Endothelial cell of umbilical vein (primary cell): Measurements from ENCODE around the gene SNX9. TPM values are rescaled to one million over a fixed set of nuclear protein-coding genes. Genes with fewer than 3 reads are reported as not detected.

Source experiments
- BruUV-seq: library from RNA; stranded (reverse); fragments of 400-500 nt; replicated peaks from 2 replicates; lab custom pipeline; 2021; lab: Mats Ljungman, UMichigan
- CTCF ChIA-PET: fragments of 300-600, 350-600 bp; sonication (Branson Sonifier 250); formaldehyde crosslinking; loops from one replicate; lab custom pipeline; 2021; ENCODE audit warnings: antibody characterized with exemption, inconsistent platforms; lab: Charles Lee
- POLR2A ChIA-PET: fragments of 300-600, 350-600 bp; sonication (Branson Sonifier 250); formaldehyde crosslinking; loops from one replicate; lab custom pipeline; 2021; ENCODE audit warnings: antibody characterized with exemption, inconsistent platforms; lab: Charles Lee
- DNase-seq: peaks from one replicate; pipeline ENCODE4 v3.0.0-alpha.2; 2011; ENCODE audit warnings: low read depth, low spot score
- FAIRE-seq: peaks from 2 replicates; lab custom pipeline; 2011; peaks lifted over from hg19 to GRCh38; lab: Jason Lieb, UNC
- H2AFZ ChIP-seq: 2 replicates; pipeline ENCODE4 v1.6.0; 2012; ENCODE audit warnings: low read depth, low read length, control low read depth, inconsistent platforms
- H3K27ac ChIP-seq: 2 replicates; pipeline ENCODE4 v1.5.1; 2011; ENCODE audit warnings: low read depth, mild to moderate bottlenecking, control low read depth, low read length, moderate library complexity; ENCODE audit not compliant: insufficient read depth
- H3K27me3 ChIP-seq, 2 experiments: 2 replicates each; pipeline versions ENCODE4 v1.6.0 to v1.6.1; 2011; ENCODE audit warnings: low read length in 2 of 2, mixed read lengths in 1 of 2; ENCODE audit not compliant: control insufficient read depth in 2 of 2, insufficient read depth in 2 of 2
- H3K36me3 ChIP-seq, 2 experiments: 2 replicates in 1 of 2; 3 replicates in 1 of 2; pipeline ENCODE4 v1.5.1; 2011; ENCODE audit warnings: low read length in 2 of 2, mild to moderate bottlenecking in 1 of 2, moderate library complexity in 1 of 2; ENCODE audit not compliant: control insufficient read depth in 2 of 2, insufficient read depth in 2 of 2; ENCODE audit errors: extremely low read depth in 1 of 2
- H3K4me1 ChIP-seq: 3 replicates; pipeline ENCODE4 v1.5.1; 2011; ENCODE audit warnings: mild to moderate bottlenecking, low read length; ENCODE audit not compliant: control insufficient read depth, insufficient read depth; ENCODE audit errors: extremely low read depth
- H3K4me2 ChIP-seq: 2 replicates; pipeline ENCODE4 v1.6.1; 2011; ENCODE audit warnings: low read length, control low read depth, mixed read lengths; ENCODE audit not compliant: insufficient read depth
- H3K4me3 ChIP-seq, 3 experiments: fragments of 200-600 bp in 1 of 3; sonication (generic), shearing (Covaris generic) in 1 of 3; replicated peaks in 1 of 3; 2 replicates each; pipeline ENCODE4 v1.5.1; 2011 to 2016; ENCODE audit warnings: control low read depth in 3 of 3, low read length in 3 of 3, mild to moderate bottlenecking in 2 of 3, inconsistent platforms in 1 of 3, low read depth in 1 of 3, moderate library complexity in 1 of 3; ENCODE audit not compliant: insufficient read depth in 1 of 3
- H3K79me2 ChIP-seq: 2 replicates; pipeline ENCODE4 v1.6.0; 2012; ENCODE audit warnings: low read length, inconsistent platforms; ENCODE audit not compliant: control insufficient read depth, insufficient read depth
- H3K9ac ChIP-seq: replicated peaks from 2 replicates; pipeline ENCODE3; 2011; ENCODE audit warnings: low read length, control low read depth; ENCODE audit not compliant: insufficient read depth; ENCODE audit errors: extremely low read depth
- H3K9me1 ChIP-seq: replicated peaks from 3 replicates; pipeline ENCODE4 v1.6.0; 2011; ENCODE audit warnings: mild to moderate bottlenecking, low read length; ENCODE audit not compliant: control insufficient read depth, insufficient read depth; ENCODE audit errors: extremely low read depth
- H3K9me3 ChIP-seq: replicated peaks from 2 replicates; pipeline ENCODE4 v1.5.1; 2012; ENCODE audit warnings: low read length, inconsistent platforms; ENCODE audit not compliant: control insufficient read depth, insufficient read depth
- H4K20me1 ChIP-seq: replicated peaks from 2 replicates; pipeline ENCODE3; 2011; ENCODE audit warnings: mild to moderate bottlenecking, low read length; ENCODE audit not compliant: control insufficient read depth, insufficient read depth; ENCODE audit errors: extremely low read depth
- CTCF ChIP-seq, 2 donors: IDR thresholded peaks; 1 replicate in 1 of 2; 2 replicates in 1 of 2; pipeline ENCODE4 v1.5.1; 2011; ENCODE audit warnings: low read length in 2 of 2, mild to moderate bottlenecking in 2 of 2, moderate library complexity in 2 of 2, control low read depth in 1 of 2, inconsistent platforms in 1 of 2, low read depth in 1 of 2; ENCODE audit not compliant: insufficient read depth in 1 of 2; ENCODE audit errors: extremely low read depth in 1 of 2
- EZH2 ChIP-seq: IDR thresholded peaks from 2 replicates; pipeline ENCODE4 v1.6.1; 2012; ENCODE audit warnings: borderline replicate concordance, low read depth, mild to moderate bottlenecking, moderate library complexity, low read length, inconsistent platforms; ENCODE audit not compliant: severe bottlenecking
- FOS ChIP-seq: IDR thresholded peaks from 2 replicates; pipeline ENCODE4 v1.6.1; 2011; ENCODE audit warnings: mild to moderate bottlenecking, low read length, moderate library complexity, borderline replicate concordance; ENCODE audit not compliant: insufficient read depth
- GATA2 ChIP-seq: IDR thresholded peaks from 2 replicates; pipeline ENCODE4 v1.7.0; 2011; ENCODE audit warnings: low read depth, mild to moderate bottlenecking, moderate library complexity, mixed read lengths, low read length; ENCODE audit not compliant: insufficient read length, insufficient read depth
- JUN ChIP-seq: IDR thresholded peaks from 2 replicates; pipeline ENCODE4 v1.6.1; 2011; ENCODE audit warnings: borderline replicate concordance, low read depth; ENCODE audit not compliant: insufficient read length, insufficient read depth
- MAX ChIP-seq: IDR thresholded peaks from 2 replicates; pipeline ENCODE4 v1.6.1; 2011; ENCODE audit not compliant: insufficient read depth, insufficient read length
- MYC ChIP-seq: IDR thresholded peaks from one replicate; pipeline ENCODE4 v1.6.1; 2011; ENCODE audit warnings: mild to moderate bottlenecking, low read depth, low read length
- POLR2A ChIP-seq: IDR thresholded peaks from 2 replicates; pipeline ENCODE4 v1.6.1; 2012; ENCODE audit warnings: low read depth, mild to moderate bottlenecking, control low read depth, low read length
- POLR2AphosphoS5 ChIP-seq: IDR thresholded peaks from 2 replicates; pipeline ENCODE4 v1.6.1; 2012; ENCODE audit warnings: low read depth, mild to moderate bottlenecking, control low read depth, low read length, moderate library complexity; ENCODE audit not compliant: insufficient read depth
- dilution Hi-C: fragments of 300-500 bp; cut with MboI; formaldehyde crosslinking; loops from one replicate; pipeline ENCODE4 v1.15.0; 2019; ENCODE audit warnings: low sequenced_read_pairs; ENCODE audit not compliant: extremely low pct_ligation_motif_present
- intact Hi-C: fragments of 100-400 bp; cut with micrococcal nuclease; formaldehyde crosslinking; loops from one replicate; pipeline ENCODE4 v1.10.0; 2022
- polyA plus RNA-seq, 4 experiments: library from polyadenylated mRNA; depleted of rRNA in 3 of 4; stranded (reverse) in 3 of 4; unstranded in 1 of 4; fragments of >200 nt; gene quantifications; 2 replicates each; pipeline versions ENCODE4 v1.2.1 to v1.2.3, GENCODE V29; 2011 to 2012; ENCODE audit warnings: missing spikeins in 1 of 4
- total RNA-seq: library from RNA; stranded (reverse); gene quantifications from 2 replicates; pipeline ENCODE4 v1.2.3, GENCODE V29; 2021

Gene SNX9
- total and polyA plus RNA-seq, 2 donors (not counting 3 experiments of a cell fraction or from before 2014, with no cell fraction given) = 27.5 to 54.5 TPM

GRCh38 chr6:157895585-157895984 lies 72.5 kb downstream of the SNX9 start:
- H3K27me3 ChIP-seq = no peaks in the 10 kb centered on the region

GRCh38 chr6:157896932-157897331 lies 73.9 kb downstream of the SNX9 start:
- H3K9me3 ChIP-seq = no peaks in the 10 kb centered on the region
- no peaks in the 10 kb centered on the region for H3K79me2 ChIP-seq
- H3K36me3 ChIP-seq = peaks cover 5 to 8% of the 10 kb centered on the region in 2 experiments
- CTCF ChIA-PET = interaction anchor here (1.9 kb wide), 1 partner anchor 140 kb away, joined by 7 read pairs; no protein-coding TSS in a partner anchor
- intact Hi-C loops (no loop called here), dilution Hi-C loops (no loop called here)
- FAIRE-seq = no peak
- no peak overlapping the region for H3K4me3 ChIP-seq
- no TSS peak for BruUV-seq
- no peaks in the 10 kb centered on the region for H3K9me1 ChIP-seq
- no peak overlapping the region for H3K9ac ChIP-seq
- no peak overlapping the region for H3K27ac ChIP-seq
- no peak for TF ChIP-seq EZH2
- no peak for TF ChIP-seq JUN
- no peak for TF ChIP-seq MAX
- no peak for TF ChIP-seq FOS
- TF ChIP-seq GATA2 = no peak
- TF ChIP-seq POLR2A = no peak
- no peak for TF ChIP-seq MYC
- TF ChIP-seq POLR2AphosphoS5 = no peak
- no peak for TF ChIP-seq CTCF (IDR thresholded peaks at IDR 0.05; ENCODE audit: extremely low read depth in 1 of 2, insufficient read depth in 1 of 2, low read depth in 1 of 2, low read length in 2 of 2)
- H3K4me2 ChIP-seq = no peak overlapping the region
- H3K27me3 ChIP-seq = no peaks in the 10 kb centered on the region
- POLR2A ChIA-PET = no interaction called here
- no peak overlapping the region for H2AFZ ChIP-seq
- H3K4me1 ChIP-seq = no peaks in the 10 kb centered on the region
- no peak for DNase-seq
- H4K20me1 ChIP-seq = no peaks in the 10 kb centered on the region

More at GRCh38 chr6:157895585-157895984, 72.5 kb downstream of the SNX9 start:
- Histone ChIP-seq H3K4me3 (no peak overlapping the region), H3K4me2 (no peak overlapping the region), H3K27ac (no peak overlapping the region), H4K20me1 (no peaks in the 10 kb centered on the region), H3K36me3 (peaks cover 2 to 8% of the 10 kb centered on the region in 2 experiments), H3K79me2 (no peaks in the 10 kb centered on the region), H3K9me1 (no peaks in the 10 kb centered on the region), H3K9me3 (no peaks in the 10 kb centered on the region), H3K4me1 (no peaks in the 10 kb centered on the region), H2AFZ (no peak overlapping the region), H3K9ac (no peak overlapping the region)
- FAIRE-seq = no peak
- dilution Hi-C loops = no loop called here
- ChIA-PET POLR2A (no interaction called here), CTCF (no interaction called here)
- TF ChIP-seq POLR2A = no peak
- BruUV-seq = no TSS peak
- no peak for DNase-seq
- intact Hi-C loops = no loop called here
